K562 (cell line): ENCODE measurements around the gene LGALS3BP. TPM values are rescaled to one million over a fixed set of nuclear protein-coding genes. Genes with fewer than 3 reads are reported as not detected.

Experiments
- CBFA2T3 ChIP-seq: fragments of 450-650 bp; IDR thresholded peaks from 2 replicates; pipeline ENCODE4 v1.6.1; 2017
- ESRRA ChIP-seq: fragments of 450-650 bp; IDR thresholded peaks from 2 replicates; pipeline ENCODE4 v1.6.1; 2014; ENCODE audit warnings: low read depth, mild to moderate bottlenecking, moderate library complexity, borderline replicate concordance
- HDAC6 ChIP-seq: IDR thresholded peaks from 2 replicates; pipeline ENCODE4 v1.6.1; 2012; ENCODE audit warnings: low read depth, mild to moderate bottlenecking, control low read depth, inconsistent platforms, low read length, moderate library complexity
- L3MBTL2 ChIP-seq: fragments of 450-650 bp; IDR thresholded peaks from 2 replicates; pipeline ENCODE4 v1.6.1; 2016; ENCODE audit warnings: mild to moderate bottlenecking, moderate library complexity
- NFATC3 ChIP-seq: fragments of 450-650 bp; IDR thresholded peaks from 2 replicates; pipeline ENCODE4 v1.6.1; 2017; ENCODE audit warnings: mild to moderate bottlenecking
- NFYB ChIP-seq: IDR thresholded peaks from 2 replicates; pipeline ENCODE4 v1.6.1; 2011; ENCODE audit warnings: mild to moderate bottlenecking, moderate library complexity; ENCODE audit not compliant: insufficient read length; ENCODE audit errors: extremely low read depth
- PATZ1 ChIP-seq: fragments of 250-450 bp; sonication (Bioruptor Pico); IDR thresholded peaks from 2 replicates; pipeline ENCODE4 v1.5.0; 2020; ENCODE audit warnings: mild to moderate bottlenecking, borderline replicate concordance
- PCBP1 ChIP-seq: fragments of 200-400 bp; formaldehyde crosslinking; IDR thresholded peaks from 2 replicates; pipeline ENCODE4 v1.6.1; 2018; ENCODE audit warnings: mild to moderate bottlenecking, low read depth, low read length; ENCODE audit not compliant: poor library complexity, severe bottlenecking
- POLR2AphosphoS5 ChIP-seq: IDR thresholded peaks from 2 replicates; pipeline ENCODE4 v1.6.1; 2011; ENCODE audit warnings: mild to moderate bottlenecking, low read depth, low read length, moderate library complexity; ENCODE audit not compliant: control insufficient read depth, insufficient read depth
- RCOR1 ChIP-seq, 2 experiments: IDR thresholded peaks; 2 replicates each; pipeline ENCODE4 v1.6.1; 2012; ENCODE audit warnings: low read depth in 2 of 2, low read length in 2 of 2, borderline replicate concordance in 1 of 2, improper control_type of control experiment in 1 of 2
- SETDB1 ChIP-seq: IDR thresholded peaks from one replicate; pipeline ENCODE4 v1.6.1; 2012; ENCODE audit warnings: low read length, control low read depth, inconsistent platforms
- TSHZ1 ChIP-seq: fragments of 250-450 bp; sonication (Bioruptor Pico); IDR thresholded peaks from 2 replicates; pipeline ENCODE4 v1.4.0; 2020; ENCODE audit warnings: mild to moderate bottlenecking, moderate library complexity
- ZBTB26 ChIP-seq: fragments of 450-650 bp; formaldehyde crosslinking; IDR thresholded peaks from 2 replicates; pipeline ENCODE4 v1.4.0; 2022; ENCODE audit warnings: missing genetic modification characterization
- ZBTB8A ChIP-seq: fragments of 450-650 bp; IDR thresholded peaks from 2 replicates; pipeline ENCODE4 v1.6.1; 2018; ENCODE audit warnings: mild to moderate bottlenecking, moderate library complexity; ENCODE audit not compliant: partially characterized antibody
- ZFPM2 ChIP-seq: fragments of 250-450 bp; sonication (Bioruptor Pico); IDR thresholded peaks from 2 replicates; pipeline ENCODE4 v1.5.1; 2022; ENCODE audit warnings: mild to moderate bottlenecking
- ZNF134 ChIP-seq: fragments of 250-450 bp; sonication (Bioruptor Pico); conservative IDR thresholded peaks from 2 replicates; pipeline ENCODE4 v1.4.0; 2020
- ZNF398 ChIP-seq: fragments of 250-450 bp; sonication (Bioruptor Pico); IDR thresholded peaks from 2 replicates; pipeline ENCODE4 v1.8.0; 2021; ENCODE audit warnings: moderate library complexity, mild to moderate bottlenecking, inconsistent platforms
- ZNF655 ChIP-seq: fragments of 250-450 bp; sonication (Bioruptor Pico); IDR thresholded peaks from 2 replicates; pipeline ENCODE4 v1.5.0; 2021
- polyA plus RNA-seq, 8 experiments: library from polyadenylated mRNA; depleted of rRNA in 4 of 8; stranded (reverse) in 5 of 8; unstranded in 3 of 8; fragments of >200 nt; fragmentation: Nextera tagmentation in 2 of 8; fragmentation: Illumina TruSeq in 1 of 8; extraction: Ambion mirVana in 2 of 8; extraction: Trizol in 1 of 8; gene quantifications; 2 replicates each; pipeline versions ENCODE4 v1.2.1 to v1.2.3, GENCODE V29; 2011 to 2014; ENCODE audit warnings: inconsistent platforms in 1 of 8, missing spikeins in 1 of 8
- total RNA-seq, 7 experiments: library from RNA; depleted of rRNA in 6 of 7; stranded (reverse); fragments of >200 nt in 6 of 7; fragmentation: Illumina TruSeq in 2 of 7; extraction: Trizol in 2 of 7; gene quantifications; 2 replicates each; pipeline versions ENCODE4 v1.2.1 to v1.2.3, GENCODE V29; 2011 to 2021; ENCODE audit warnings: low replicate concordance in 1 of 7

The LGALS3BP gene
- total and polyA plus RNA-seq, 9 of the 15 experiments (the other 6 are each of a cell fraction or from before 2014, with no cell fraction given): 0.39 to 5.3 (median 3.2) TPM

- peak; percentile 40; the same call in 1 of the 2 replicates for TF ChIP-seq CBFA2T3
- TF ChIP-seq ESRRA: peak; percentile 98
- TF ChIP-seq ZFPM2 (CRISPR knock-in tag): no peak
- 0 out of 4 replicates have a peak, but pooled peaks of 1 of the 2 experiments have one; percentile 29 for TF ChIP-seq RCOR1 (IDR thresholded peaks at IDR 0.05; ENCODE audit: borderline replicate concordance in 1 of 2, low read depth in 2 of 2, low read length in 2 of 2)
- TF ChIP-seq ZBTB8A: no peak
- TF ChIP-seq POLR2AphosphoS5: no peak
- peak; percentile 43 for TF ChIP-seq L3MBTL2
- TF ChIP-seq NFYB: no peak
- no peak for TF ChIP-seq ZNF655 (CRISPR knock-in tag)
- no peak for TF ChIP-seq NFATC3
- no peak for TF ChIP-seq ZNF134 (CRISPR knock-in tag)
- TF ChIP-seq ZNF398 (CRISPR knock-in tag): no peak
- no peak for TF ChIP-seq SETDB1
- no peak for TF ChIP-seq PCBP1
- no peak for TF ChIP-seq HDAC6
- TF ChIP-seq TSHZ1: no peak
- no peak for TF ChIP-seq PATZ1 (CRISPR knock-in tag)
- TF ChIP-seq ZBTB26 (CRISPR knock-in tag): no peak
Measured at GRCh38 chr17:79027274-79027924, 47.7 kb upstream of the LGALS3BP start (continued).
